NCI-H1092 (cell line): Measurements from ENCODE around the gene FIGNL2.

Experiments used
- DNase-seq: peaks from one replicate; lab custom pipeline; 2025; lab: John Stamatoyannopoulos, UW

Gene FIGNL2

DNA sequence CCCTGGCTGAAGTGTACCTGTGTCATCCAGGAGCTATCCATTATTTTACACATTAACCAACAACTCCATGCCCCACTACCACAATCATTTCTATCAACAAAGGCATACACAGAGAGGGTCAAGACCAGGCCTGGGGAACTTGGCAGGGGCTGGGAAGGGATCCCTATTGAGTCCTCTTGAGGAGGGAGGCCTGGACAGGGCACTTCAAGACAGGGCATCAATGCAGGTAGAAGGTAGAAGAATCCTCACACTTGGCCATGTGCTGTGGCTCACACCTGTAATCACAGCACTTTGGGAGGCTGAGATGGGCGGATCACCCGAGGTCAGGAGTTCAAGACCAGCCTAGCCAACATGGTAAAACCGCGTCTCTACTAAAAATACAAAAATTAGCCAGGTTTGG lies 26.0 kb upstream of the FIGNL2 start:
- DNase-seq: no peak

- DNase-seq: no peak
These were observed 25.5 kb upstream of the FIGNL2 start for GRCh38 chr12:51874000-51874399.

GRCh38 chr12:51873251-51873994 lies 24.9 kb upstream of the FIGNL2 start:
- DNase-seq: no peak

DNA sequence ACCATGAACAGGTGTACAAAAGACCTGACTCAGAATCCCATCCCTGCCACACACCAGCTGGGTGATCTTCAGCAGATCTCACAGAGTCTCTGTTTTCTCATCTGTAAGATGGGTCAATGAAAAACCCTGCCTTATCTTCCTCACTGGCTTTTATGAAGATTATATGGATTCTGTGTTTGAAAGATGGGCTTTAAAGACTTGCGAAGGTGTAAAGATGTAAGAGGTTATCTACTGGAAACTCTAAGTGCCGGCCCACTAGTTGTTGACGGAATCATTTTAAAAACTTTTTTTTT lies 24.1 kb upstream of the FIGNL2 start:
- no peak for DNase-seq

DNA sequence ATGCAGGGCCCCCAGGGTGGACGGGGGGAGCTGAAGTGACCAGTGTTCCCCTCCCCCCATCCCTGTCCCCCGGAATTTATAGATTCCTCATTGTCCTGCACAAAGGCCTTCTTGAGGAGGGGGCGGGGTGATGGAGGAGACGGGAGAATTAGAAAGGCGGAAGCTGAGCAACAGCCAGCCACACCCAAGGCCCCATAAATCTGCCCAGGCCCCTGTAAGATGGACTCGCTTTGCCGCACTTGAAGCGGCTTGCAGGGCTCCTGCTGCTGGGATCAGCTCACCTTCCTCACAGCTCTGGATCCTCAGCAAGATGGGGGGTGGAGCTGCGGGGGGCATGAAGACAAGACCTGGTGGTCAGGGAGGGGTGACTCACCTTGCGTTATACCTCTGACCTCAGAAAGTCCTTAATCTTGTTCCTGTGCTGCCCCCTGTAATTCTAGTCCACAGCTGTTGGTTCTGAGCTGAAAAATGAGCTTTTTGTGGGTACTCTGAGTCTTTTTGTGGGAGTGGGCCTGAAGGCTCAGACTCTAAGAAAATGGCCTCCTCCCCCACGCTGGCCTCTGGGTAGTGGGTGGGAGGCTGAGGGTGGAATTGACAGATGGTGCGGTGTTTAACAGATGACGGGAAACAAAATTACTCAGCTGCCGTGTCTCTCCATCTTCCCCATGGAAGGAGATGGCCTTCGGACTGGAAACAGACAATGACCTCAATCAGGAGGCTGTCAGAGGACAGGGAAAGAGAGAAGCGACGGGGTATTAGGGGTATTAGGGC lies 23.6 kb upstream of the FIGNL2 start:
- DNase-seq: no peak

DNA sequence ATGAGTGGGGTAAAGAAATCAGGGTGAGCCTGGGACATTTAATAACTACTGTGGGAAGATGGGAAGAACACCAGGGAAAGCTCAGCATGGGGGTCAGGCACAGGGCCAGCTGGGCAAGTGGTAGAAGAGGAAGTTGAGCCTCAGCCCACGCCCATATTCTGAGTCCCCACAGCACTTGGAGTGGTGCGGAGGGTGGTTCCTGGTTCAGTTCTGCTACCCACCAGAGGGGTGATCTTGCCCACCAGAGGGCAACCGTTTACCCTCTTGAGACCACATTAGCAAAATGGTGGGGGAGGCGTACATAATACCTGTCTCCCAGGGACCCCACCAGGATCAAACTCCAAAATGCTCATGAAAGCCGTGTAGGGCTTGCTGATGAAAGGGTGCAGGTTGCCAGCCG lies 22.6 kb upstream of the FIGNL2 start:
- no peak for DNase-seq

DNA sequence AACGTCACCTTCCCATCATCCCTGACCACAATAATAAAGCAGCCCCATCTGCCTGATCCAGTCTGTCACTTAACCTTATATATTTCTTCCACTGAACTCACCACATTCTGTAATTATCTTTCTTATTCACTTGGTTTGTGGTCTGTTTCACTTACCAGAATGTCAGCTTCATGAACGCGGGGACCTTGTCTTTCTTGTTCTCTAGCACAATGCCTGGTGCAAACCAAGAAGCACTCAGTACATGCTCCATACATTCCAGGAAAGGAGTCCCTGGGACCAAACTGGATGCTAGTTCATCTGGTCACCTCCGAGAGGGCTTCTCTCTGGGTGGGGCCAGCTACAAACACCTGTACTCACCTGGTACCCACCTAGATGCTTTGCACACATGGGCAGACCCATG lies 22.0 kb upstream of the FIGNL2 start:
- no peak for DNase-seq

DNA sequence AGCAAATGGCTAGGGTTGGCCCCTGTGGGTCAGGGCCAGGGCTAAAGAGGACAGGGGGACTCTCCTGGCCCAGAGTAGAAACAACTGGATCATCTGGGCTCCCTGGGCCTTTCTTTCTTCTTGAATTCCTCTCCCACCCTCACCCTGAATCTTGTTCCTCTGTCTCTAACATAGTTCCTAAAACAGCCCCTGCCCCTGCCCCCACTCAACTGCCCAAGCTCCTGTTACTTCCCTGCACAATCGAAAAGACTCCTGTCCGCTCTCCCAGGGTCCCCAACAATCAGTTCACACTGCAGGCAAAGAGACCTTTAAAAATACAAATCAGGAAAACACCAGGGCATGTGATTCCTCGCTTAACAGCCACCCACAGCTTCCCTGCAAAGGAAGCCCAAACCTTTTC lies 21.4 kb upstream of the FIGNL2 start:
- no peak for DNase-seq

DNA sequence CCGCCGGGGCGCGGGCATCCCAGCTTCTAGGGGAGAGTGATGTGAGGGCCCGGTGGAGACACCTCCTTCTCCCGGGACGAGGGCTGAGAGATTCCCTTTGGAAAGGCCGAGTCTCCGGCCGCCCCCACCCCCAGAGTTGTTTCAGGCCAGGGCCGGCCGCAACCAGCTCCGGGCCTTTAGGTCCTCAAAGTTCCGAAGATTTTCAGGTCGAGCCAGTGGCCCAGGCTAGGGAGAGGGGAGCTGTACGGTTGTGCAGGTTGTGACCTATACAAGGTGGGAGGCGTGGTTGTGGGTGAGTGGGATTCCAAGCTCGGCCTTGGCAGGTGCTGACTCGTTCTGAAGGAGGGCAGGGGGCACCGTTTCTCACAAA lies 21.0 kb upstream of the FIGNL2 start:
- DNase-seq: no peak

DNA sequence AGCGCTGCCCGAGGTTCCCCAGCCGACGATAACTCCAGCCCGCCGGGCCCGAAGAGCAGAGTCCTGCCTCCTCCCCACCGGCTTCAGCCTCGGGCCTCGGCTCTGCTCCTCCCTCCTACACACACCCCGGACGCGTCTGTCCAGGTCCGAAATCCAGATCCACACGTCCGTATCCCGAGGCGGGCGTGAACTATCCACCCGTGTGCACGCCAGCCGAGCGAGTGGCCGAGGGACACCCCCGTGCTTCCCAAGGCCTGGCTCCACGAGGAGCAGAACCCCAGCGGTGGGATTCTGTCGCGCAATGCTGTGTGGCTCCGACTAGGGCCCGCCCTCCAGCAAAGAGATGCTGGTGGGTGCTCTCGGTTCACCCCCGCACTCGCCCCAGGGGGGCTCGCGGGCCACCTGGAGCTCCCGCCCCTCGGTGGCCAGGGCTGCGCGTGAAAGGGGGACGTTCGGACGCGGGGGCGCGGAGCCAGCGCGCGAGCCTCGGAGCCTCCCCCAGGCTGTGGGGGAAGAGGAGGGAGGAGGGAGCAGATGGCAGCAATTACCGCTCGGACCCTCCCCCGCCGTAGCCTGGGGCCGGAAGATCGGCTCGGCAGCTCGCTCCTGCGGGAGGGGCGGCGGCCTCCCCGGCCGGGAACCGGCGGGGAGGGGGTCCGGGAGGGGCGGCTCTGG lies 20.4 kb upstream of the FIGNL2 start:
- DNase-seq: no peak

DNA sequence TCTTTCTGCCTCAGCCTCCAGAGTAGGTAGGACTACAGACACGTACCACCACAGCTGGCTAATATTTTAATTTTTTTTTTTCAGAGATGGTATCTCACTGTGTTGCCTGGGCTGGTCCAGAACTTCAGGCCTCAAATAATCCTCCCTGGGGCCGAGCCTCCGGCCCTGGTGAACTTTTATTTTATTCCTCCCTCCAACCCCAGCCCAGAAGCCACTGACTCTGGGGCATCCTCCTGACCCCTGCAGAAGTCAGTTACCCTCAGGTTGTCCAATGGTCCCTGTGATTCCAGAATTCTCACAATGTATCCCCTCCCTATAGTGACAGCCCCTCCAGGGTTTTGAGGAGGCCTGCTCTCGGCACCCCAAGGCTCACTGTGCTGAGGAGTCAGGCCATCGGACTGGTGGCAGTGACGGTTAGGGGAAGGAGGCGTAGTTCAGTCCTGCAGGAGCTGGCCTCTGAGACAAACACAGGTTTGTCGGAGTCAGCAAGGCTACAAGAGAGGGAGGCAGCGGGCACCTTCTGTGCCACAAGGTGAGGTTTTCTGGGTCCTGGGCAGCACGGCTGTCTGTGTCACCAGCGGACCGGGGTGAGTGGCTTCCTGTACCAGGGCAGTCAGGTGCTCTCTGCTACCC lies 19.4 kb upstream of the FIGNL2 start:
- DNase-seq: no peak

DNA sequence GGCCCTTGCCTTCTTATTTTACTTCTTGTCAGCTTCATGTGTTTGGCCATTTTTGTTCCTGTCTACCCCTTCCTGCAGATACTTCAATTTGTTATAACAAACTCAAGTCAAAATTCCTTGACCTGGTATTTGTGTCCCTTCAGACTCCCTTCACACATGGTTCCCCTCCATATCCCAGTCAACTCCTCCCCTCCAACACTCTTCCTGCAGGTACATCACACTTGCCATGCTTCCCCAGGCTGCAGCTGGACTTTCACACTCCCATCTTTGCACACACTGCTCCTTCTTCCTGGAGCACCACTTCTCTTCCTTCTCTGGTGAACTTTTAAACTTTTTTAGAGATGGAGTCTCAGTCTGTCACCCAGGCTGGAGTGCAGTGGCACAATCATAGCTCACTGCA lies 18.9 kb upstream of the FIGNL2 start:
- DNase-seq: no peak

GRCh38 chr12:51866762-51867161 lies 18.2 kb upstream of the FIGNL2 start:
- DNase-seq: no peak

GRCh38 chr12:51866324-51866723 lies 17.8 kb upstream of the FIGNL2 start:
- no peak for DNase-seq

DNA sequence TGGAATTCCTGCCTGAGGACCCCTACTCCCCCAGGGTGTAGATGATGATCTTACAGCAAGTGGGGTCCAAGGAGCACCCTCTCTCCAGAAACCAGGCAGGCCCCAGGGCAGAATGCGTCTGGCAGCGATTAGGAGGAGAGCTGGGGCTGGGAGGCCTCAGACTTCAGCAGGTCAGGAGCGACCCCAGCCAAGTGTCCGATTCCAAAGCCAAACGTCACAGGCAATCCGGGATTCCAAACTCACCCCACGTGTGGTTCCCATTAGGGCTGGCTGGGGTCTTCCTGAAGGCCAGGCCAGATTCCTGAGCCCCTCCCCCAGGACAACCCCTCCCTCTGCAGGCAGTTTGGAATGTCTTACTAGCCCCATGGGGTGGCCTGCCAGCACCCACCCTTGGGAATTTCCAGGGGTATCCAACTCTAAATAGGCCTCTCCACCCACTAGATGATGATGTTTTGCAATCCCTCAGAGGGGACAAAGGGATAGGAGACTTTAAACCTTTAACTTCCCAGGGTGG lies 17.3 kb upstream of the FIGNL2 start:
- DNase-seq: no peak

DNA sequence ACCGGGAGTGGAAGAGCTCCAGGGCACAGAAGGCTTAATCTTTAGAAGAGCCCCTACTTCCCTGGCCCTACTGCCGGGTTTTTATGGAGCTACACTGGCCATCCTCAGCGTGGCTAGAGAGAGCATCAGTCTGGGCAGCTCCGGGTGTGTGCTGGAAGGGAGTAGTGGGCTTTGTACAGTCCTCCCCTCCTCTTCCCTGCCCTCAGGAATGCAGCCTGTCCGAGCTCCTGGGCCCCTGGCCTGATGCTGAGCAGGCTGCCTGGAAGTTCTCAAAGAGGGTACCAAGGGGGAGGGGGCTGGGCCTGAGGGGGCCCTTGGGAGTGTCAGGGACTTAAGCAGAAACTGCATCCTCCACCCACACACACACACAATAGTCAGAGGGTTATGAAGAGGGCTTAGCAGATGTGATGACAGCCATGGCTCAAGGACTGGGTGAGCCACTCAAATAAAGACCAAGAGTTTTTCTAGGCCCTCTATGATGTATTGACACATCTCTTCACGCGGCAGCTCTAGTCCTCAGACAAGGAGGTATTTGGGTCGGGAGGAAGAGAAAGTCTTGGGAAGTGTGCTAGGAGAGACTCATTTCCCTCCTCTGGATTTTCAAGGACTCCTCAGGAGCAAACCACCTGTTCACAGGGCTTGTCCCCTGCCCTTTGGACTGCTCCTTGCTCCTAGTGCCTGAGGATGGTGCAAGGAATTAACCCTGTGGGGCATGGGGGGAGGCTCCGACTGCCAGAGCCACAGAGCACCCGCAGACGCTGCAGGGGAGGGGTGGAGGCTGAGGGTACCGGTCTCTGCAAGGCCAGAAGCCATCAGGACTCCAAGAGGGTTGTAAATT lies 16.5 kb upstream of the FIGNL2 start:
- DNase-seq: no peak

DNA sequence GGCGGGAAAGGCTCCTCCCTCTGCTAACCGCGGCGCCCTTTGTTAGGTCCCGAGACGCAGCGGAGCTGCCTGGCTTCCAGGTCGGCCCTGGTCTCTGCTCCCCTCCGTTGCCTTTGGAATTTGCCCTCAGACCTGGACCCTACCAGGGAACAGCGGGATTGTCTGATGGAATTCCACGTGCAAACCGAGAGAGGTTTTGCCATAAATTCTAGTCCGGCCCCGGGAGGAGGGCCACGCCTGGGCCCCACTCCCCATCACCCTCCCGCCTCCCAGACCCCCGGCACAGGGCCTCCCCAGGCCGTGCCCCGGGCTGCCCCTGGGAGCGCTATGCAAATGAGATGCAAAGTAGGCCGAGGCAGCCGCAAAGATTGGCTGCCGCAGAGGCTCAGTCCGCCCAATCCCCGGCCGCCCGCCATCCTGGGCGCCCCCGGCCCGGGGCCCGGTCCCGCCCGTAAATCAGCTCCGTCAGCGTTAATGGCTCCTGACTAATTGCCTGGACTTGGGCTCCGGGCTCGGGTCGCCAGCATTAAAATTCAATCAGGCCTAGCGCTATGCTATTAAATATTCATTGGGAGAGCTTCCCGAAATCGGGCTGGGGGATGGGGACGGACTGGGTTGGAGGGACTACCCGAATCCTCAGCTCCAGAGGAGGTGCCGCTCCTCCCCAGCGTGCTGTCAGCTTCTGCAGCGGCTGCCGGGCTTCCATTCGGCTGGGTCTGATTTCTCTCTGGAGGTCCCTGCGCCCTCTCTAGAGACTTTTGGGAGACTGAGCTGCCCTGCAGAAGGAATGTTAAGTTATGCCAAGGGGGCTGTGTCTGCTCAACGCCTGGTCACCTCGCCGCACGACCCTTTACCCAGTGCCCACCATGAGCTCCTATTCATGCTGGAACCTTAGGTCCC lies 15.7 kb upstream of the FIGNL2 start:
- no peak for DNase-seq

DNA sequence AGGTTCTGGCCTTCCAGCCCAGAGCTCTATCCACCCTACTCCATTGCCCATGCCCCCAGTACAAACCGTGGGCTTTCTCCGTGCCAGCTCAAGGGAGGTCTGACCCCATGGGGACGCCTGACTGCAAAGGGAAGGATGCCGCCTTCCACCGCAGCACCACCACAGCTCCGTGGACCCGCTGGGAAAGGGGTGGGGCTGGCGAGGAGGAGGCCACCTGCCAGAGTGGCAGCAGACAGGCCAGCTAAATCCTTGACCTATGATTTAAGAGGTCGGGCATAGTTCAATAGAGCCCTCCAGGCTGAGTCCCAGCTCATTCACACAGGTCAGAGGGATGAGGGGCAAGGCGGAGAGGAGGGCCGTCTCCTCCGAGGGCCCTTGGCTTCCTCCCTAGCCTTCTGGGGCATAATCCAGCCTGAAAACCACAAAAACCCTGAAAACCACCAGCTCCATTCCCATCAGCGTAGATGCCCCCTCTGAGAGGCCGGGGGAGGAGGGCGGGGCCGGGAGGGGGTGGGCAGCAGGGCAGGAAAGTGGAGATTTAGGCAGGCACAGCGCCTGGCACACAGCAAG lies 14.9 kb upstream of the FIGNL2 start:
- DNase-seq: no peak

GRCh38 chr12:51862947-51863346 lies 14.4 kb upstream of the FIGNL2 start:
- DNase-seq: no peak

- DNase-seq: no peak
These were observed 12.5 kb upstream of the FIGNL2 start for GRCh38 chr12:51860986-51861385.
